ENCODE measurements around the gene DBP.
"Not testable (repeated sequence)": the region's sequence is repeated elsewhere in the genome, so short reads cannot be mapped to it uniquely, and the experiment has no call there.

Gene DBP

GRCh38 chr19:48668332-48668731 is 31.2 kb upstream of the DBP start:
- no peak for DNase-seq (ENCODE audit: low spot score)

- DNase-seq (ENCODE audit: low spot score), result no peak
These were observed 28.6 kb upstream of the DBP start for GRCh38 chr19:48665786-48666185.

GRCh38 chr19:48664476-48664875 is 27.3 kb upstream of the DBP start:
- DNase-seq (ENCODE audit: low spot score), result no peak

GRCh38 chr19:48663667-48664066 is 26.5 kb upstream of the DBP start:
- DNase-seq (ENCODE audit: low spot score), result no peak

GRCh38 chr19:48661711-48662090 is 24.5 kb upstream of the DBP start:
- DNase-seq (ENCODE audit: low spot score), result no peak

GRCh38 chr19:48660852-48661710 is 23.9 kb upstream of the DBP start:
- DNase-seq (ENCODE audit: low spot score), result peak; percentile 92

GRCh38 chr19:48659768-48660167 is 22.6 kb upstream of the DBP start:
- no peak for DNase-seq (ENCODE audit: low spot score)

GRCh38 chr19:48658483-48658882 is 21.3 kb upstream of the DBP start:
- no peak for DNase-seq (ENCODE audit: low spot score)

GRCh38 chr19:48657828-48658227 is 20.6 kb upstream of the DBP start:
- not testable (repeated sequence) for DNase-seq (ENCODE audit: low spot score)

- DNase-seq (ENCODE audit: low spot score), result peak; percentile 86
These were observed 19.8 kb upstream of the DBP start for GRCh38 chr19:48656840-48657474.

- DNase-seq (ENCODE audit: low spot score), result no peak
These were observed 17.3 kb upstream of the DBP start for GRCh38 chr19:48654299-48655059.

GRCh38 chr19:48651683-48652048 is 14.5 kb upstream of the DBP start:
- no peak for DNase-seq (ENCODE audit: low spot score)

GRCh38 chr19:48650974-48651682 is 13.9 kb upstream of the DBP start:
- DNase-seq (ENCODE audit: low spot score), result no peak

- no peak for DNase-seq (ENCODE audit: low spot score)
These were observed 11.0 kb upstream of the DBP start for GRCh38 chr19:48648134-48648533.

GRCh38 chr19:48646722-48647216 is 9.6 kb upstream of the DBP start:
- DNase-seq (ENCODE audit: low spot score), result no peak

- DNase-seq (ENCODE audit: low spot score), result peak; percentile 90
These were observed 9.0 kb upstream of the DBP start, which contains the start of gene CA11 for GRCh38 chr19:48646001-48646721. CA11 (minus strand) TSS chr19:48646187; CDS start chr19:48645632, 555 bp downstream.

- DNase-seq (ENCODE audit: low spot score), result no peak
These were observed 8.4 kb upstream of the DBP start for GRCh38 chr19:48645620-48646000.

- peak; percentile 73 for DNase-seq (ENCODE audit: low spot score)
These were observed 7.8 kb upstream of the DBP start for GRCh38 chr19:48644839-48645619.

- DNase-seq (ENCODE audit: low spot score), result no peak
These were observed 7.2 kb upstream of the DBP start for GRCh38 chr19:48644355-48644754.

GRCh38 chr19:48642862-48643261 is 5.7 kb upstream of the DBP start:
- no peak for DNase-seq (ENCODE audit: low spot score)

GRCh38 chr19:48641850-48642249 is 4.7 kb upstream of the DBP start:
- DNase-seq (ENCODE audit: low spot score), result no peak

All from AG20443 (cell line).